Testis (tissue), 2 donors: ENCODE data around the gene CTNNA2.

Experiments used
- CTCF ChIP-seq, 3 experiments: fragments of 450-650 bp in 2 of 3; fragments of 200-600 bp in 1 of 3; sonication (generic) in 1 of 3; IDR thresholded peaks; one replicate each; pipeline ENCODE4 v1.5.1; 2016 to 2019; ENCODE audit warnings: antibody characterized with exemption in 3 of 3, mild to moderate bottlenecking in 2 of 3, moderate library complexity in 1 of 3
- POLR2A ChIP-seq: fragments of 450-650 bp; IDR thresholded peaks from one replicate; pipeline ENCODE4 v1.6.1; 2017; ENCODE audit warnings: antibody characterized with exemption, mild to moderate bottlenecking, moderate library complexity

DNA sequence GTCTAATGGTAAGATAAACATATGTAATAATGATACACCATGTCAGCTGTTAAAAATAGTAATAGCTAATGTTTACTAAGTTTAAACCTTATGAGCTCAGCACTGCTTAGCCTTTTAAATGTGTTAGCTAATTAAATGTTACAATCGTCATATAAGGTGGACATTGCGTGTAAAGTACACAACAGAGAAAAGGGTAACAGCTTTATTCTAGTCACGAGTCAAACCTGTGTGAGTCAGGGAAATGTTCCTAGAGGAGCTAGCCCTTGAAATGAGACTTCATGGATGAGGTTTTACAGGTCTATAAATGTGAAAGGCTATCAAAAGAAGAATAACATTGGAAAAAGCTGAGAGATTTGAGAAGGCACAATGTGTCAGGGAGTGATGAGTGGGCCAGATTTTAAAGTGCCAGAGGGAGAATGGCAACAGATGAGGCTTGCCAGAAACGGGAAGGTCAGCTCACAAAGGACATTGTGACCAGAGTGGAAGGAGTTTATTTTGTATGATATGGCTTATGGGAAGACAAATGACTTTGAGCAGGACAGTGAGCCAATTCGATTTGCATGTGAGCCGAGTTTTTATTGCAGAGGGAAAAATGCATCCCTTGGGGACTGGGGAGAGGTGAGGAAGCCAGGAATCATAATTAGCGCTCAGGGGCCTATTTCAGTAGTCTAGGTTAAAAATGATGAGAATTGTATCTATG is 276.3 kb downstream of the CTNNA2 start:
- TF ChIP-seq CTCF (IDR thresholded peaks at IDR 0.05) (no peak), POLR2A (no peak)
